GM19043 (cell line): ENCODE data around the gene CDKAL1.
"Not testable (repeated sequence)": the region's sequence is repeated elsewhere in the genome, so short reads cannot be mapped to it uniquely, and the experiment has no call there.

Source experiments
- ATAC-seq: cut with Tn5 transposase; IDR thresholded peaks from one replicate; pipeline ENCODE4 v1.9.1; 2021; ENCODE audit warnings: low read depth; ENCODE audit not compliant: unreplicated experiment

The CDKAL1 gene

DNA sequence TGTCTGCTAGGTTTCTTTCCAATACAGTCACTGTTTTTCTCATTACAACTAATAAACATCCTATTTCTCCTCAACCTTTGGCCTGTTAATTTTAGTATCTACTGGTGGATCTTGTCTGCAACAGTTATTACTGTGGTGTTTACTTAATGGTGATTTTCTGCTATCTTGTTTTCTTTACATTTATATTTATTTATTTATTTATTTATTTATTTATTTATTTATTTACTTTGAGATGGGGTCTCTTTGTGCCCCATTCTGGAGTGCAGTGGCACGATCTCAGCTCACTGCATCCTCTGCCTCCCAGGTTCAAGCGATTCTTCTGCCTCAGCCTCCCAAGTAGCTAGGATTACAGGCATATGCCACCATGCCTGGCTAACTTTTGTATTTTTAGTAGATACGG is 15.1 kb downstream of the CDKAL1 start:
- not testable (repeated sequence) for ATAC-seq

DNA sequence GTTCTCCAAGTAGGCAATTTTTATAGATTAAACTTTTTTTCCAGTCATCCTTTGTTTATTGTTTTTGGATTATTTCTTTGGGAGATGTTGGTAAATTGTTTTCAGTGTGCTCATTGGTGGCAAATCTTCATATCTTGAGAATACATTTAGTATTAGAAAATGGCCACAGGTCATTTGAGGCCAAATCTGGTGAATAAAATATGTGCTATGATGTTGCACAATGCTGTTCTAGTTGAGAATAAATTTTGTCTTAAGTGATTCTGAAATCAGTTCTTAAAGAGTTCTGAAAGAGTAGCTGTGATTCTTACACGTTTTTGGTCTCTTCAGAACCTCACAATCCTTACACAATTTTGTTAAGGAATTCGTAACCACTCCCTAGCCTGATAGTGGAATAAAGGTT is 20.1 kb downstream of the CDKAL1 start:
- no peak for ATAC-seq

DNA sequence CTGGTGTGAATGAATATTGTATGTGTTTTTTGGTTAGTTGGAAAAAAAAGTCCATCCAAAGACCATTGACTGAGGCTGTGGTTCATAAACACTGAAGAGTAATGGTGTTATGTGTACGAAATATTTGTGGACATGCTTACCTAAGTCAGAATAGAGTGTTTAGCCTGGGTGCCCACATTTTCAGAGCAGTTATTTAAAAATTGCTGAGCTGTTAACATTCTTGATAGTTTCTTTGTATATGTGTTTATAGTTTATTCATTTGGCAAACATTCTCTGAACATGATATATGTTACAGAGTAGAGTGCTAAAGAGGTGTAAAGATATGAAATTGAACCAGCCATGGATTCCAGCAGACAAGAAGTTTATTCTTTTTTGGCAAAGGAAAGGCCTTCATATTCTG is 20.6 kb downstream of the CDKAL1 start:
- no peak for ATAC-seq

DNA sequence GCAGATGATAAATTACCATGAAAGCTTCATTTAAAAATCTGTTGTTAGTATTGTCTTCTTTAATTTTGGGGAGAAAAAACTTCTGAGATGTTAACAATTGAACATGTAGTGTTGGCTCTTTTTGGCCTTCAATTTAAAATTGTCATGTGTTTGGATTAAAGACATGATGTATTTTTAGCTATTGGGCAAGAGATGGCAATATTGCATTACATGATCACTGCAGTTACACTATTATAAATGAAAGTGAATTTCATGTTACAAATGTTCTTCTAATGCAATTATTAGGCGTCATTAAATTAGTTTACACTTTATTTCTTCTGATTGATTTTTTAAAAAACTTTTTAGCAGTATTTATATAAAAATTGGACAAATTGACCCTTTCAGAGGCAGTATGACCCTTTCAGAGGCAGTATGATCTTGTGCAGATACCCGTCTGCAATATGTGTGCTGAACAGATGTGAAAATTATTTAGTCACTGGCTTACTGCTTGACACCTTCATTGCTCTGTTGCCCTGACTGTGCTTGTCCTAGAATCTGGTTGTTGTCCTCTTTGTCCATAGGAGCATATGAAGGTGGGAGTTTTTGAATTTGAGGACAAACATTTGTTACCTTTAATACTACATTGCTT is 25.8 kb downstream of the CDKAL1 start:
- ATAC-seq: no peak

DNA sequence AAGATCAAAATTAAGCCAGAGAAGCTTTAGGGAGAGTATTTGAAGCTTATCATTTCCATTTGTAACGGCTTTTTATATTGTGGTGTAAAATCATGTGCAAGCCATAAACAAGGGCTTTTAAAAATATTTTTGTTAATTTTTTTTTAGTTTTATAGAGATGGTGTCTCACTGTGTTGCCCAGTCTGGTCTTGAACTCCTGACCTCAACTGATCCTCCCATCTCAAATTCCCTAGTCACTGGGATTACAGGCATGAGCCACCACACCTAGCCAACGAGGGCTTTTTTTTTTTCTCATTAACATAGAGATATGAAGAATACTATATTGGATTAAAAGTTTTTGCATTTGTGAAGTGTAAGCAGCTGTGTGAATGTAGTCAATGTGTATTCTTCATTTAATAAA is 29.1 kb downstream of the CDKAL1 start:
- no peak for ATAC-seq

DNA sequence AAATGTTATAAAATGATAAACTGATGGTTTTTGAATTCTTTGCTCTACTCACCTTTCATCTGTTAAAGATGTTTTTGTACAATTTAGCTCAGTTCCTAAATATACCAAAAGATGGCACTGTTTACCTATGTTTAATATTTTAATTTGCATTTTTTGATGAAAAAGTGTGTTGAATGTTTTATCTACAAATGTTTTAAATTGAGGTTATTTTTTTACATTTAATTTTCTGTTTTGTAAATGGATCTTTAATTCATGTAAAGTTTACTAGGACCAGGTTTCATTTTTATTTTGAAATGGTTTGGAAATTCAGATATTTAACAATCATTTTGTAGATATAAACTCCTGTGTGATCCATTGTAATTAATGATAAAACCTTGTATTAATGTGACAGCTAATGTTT is 30.0 kb downstream of the CDKAL1 start:
- ATAC-seq: no peak

DNA sequence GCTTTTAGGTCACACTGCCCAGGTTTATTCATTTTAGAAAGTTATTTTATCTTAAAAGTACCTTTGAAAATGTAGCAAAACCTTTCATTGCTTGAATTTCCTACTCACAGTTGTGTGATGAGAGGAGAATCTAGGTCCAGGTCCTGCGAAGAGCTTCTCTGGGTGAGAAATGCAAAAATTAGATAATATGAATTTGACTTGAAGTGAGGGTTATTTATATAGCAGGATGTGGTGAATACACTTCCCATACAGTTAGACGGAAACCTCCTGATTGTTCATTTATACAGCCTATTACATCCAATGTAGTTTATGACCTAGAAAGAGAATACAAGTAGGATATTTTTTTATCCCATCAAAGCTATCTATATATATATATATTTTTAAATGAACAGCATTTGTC is 30.5 kb downstream of the CDKAL1 start:
- peak; percentile 78 for ATAC-seq

DNA sequence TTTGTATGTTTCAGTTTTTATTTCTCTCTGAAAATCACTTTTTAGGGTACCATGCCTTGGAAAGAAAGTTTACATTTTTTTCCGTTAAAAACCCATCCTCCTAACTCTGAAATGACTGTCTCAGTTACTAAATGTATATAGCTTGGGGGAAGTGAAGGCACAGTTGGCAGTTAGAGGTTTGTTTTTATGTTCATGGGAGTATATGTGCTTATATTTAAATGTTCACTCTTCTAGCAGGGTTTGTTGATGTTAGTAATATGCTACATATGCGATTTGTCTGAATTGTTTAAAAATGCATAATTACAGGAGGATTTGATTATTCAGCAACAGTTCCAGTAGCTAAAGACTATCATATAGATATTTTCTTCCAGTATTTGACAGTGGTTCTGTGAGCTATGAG is 31.1 kb downstream of the CDKAL1 start:
- ATAC-seq: peak; percentile 38

DNA sequence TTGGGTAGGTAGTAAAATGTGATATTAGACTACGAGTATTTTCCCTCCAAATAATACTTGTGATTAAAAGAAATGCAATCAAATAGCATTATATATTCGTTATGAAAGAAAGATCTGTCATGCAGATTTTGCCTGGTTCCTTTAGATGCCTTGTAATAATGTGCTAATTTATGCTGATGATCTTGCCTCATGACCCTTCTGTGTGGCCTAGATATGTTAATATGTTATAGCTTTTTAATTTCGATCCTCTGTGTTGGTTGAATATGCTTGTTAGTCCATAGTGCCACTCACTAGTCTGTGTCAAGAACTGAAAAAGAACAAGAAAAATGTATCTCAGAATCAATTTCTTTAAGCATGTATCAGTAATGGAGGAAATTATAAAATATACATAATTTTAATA is 31.9 kb downstream of the CDKAL1 start:
- ATAC-seq: no peak

DNA sequence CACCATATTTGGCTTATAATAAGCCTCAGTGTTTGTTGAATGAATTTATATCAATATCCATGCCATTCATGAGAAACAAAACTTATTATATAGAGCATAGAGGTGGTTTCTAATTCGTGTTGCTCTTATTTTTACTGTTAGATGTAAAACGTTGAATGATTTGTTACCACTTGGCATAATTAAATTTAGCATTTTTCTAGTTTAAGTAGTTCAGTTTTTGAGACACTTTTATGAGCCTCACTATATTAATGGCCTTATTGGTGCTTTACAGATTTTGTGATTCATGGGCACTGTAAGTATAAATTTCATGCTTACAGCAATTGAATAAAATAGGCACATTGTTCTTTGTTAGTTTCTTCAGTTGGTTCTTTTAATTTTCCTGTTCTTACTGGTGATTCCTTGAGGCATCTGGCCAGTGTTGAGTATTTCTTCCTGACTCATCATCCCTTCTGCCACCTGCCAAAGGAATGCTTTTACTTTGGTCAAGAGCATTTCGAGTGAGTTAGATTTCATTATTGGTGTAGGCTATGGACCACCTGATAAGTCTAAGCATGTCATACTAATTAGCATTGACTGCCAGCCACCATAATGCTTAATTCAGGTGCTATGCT is 34.8 kb downstream of the CDKAL1 start:
- ATAC-seq: no peak

DNA sequence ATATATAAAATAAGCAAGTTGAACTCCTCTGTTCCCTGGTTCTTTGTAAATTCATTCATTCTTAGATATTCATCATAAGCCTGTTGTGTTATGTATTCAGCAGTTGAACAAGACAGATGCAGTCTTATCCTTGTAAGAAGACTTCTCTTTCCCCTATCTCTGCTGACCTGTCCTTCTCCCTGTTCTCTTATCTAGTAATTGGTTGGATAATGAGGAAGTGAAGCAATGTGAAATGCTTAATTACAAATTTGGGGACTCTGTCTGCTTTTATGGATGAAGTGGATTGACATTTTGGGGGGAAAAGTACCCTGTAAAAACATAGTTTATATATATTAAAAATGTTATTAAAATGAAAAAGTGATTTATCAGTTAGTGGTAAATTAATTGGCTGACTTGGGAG is 37.0 kb downstream of the CDKAL1 start:
- ATAC-seq: no peak

DNA sequence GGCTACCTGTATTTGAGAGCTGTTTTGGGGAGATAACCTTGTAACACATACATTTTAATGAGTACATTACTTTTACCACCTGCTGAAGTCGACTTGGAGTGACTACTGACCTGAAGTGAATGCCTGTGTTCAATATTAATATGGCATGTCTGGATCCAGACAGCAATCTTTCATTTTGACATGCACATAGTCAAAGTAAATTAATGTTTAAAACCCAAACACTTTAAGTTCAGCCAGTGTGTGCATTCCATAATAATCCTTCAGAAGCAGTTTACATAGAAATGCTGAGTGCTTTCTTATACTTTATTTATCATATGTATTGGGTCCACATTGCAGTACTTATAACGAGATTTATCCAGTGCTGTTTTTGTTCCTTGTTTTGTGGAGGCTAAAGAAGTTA is 38.0 kb downstream of the CDKAL1 start:
- ATAC-seq: no peak

DNA sequence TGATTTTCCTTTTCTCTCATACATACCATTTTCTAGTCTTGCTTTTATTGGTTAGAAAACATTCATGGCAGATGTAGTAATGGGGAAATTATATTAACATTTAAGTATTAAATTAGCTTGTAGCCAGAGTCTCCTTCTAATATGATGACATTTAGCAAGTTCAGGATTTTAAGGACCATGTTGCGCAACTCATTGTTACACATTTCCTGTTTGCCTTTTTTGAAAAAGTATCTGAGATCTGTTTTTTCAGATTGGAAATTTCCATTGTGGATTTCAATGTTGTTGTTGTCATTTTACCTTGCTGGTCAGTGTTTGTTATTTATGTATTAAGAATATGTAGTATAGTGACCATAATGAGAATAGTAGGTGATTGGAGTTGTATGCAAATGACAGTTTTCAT is 38.7 kb downstream of the CDKAL1 start:
- ATAC-seq: no peak

DNA sequence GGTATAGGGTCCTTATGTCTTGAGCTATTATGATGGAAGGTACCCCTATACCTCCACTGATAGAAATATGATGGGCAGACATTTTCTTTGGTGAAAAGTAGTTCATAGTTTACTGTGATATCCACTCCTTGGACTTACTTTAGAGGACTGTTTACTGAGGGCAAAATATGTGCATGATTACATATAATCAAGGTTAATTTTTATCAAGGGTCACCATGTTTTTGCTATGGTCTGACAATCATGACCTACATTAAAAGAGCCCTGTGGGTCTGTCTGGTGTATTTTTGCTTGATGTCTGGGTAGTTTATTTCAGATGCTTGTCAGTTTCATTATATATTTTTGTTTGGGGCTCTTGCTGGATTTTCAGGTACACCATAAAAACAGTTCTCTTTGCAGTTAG is 40.1 kb downstream of the CDKAL1 start:
- ATAC-seq: no peak

DNA sequence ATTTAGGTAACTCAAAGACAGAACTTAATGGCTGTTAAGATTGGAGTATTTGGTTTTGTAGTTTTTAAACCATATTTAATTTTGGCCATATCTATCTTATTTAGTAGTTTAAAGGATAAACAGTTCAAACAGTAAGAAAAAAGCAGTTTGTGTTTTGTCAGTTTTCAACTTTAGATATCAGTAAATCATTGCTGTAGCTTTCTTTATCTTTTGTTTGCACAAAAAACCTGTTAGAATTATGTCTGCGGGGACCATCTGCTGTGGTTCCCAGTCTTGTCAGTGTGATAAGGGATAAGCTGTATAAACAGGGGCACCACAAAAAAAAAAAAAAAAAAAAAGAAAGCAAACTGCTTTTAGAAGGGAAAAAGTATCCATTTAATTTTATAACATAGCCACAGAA is 40.9 kb downstream of the CDKAL1 start:
- ATAC-seq: no peak

DNA sequence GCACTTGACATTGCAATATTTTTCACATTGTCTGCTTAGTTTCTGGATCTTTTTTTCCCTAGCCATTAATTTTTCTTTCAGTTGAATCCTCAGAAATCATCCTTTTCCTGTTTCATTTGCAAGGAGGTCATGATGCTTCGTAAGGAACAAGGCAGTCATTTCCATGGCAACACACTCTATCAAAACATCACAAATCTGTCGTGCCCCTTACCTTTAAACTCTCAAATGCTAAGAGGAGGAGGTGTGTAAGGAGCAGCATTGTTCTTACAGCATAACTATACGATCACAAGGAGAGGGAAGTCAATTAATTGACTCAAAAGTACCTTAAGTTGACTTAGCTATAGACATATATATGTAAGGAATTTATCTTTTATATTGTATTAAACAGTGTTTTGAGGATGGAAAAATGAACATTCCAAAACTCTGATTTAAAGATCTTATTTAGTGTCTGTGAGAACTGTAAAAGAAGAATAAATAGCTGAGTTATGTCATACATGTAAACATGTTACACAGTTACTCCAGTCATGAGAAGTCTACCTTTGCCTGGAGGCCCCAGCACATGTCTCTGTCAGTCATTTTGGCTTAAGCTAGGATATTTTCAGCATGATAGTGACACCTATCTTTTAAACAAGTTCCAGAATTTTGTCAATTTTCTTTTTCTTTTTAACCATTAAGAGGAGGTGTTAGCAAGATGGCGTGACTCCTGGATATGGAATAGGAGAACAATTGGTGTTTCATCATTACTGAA is 41.6 kb downstream of the CDKAL1 start:
- no peak for ATAC-seq

DNA sequence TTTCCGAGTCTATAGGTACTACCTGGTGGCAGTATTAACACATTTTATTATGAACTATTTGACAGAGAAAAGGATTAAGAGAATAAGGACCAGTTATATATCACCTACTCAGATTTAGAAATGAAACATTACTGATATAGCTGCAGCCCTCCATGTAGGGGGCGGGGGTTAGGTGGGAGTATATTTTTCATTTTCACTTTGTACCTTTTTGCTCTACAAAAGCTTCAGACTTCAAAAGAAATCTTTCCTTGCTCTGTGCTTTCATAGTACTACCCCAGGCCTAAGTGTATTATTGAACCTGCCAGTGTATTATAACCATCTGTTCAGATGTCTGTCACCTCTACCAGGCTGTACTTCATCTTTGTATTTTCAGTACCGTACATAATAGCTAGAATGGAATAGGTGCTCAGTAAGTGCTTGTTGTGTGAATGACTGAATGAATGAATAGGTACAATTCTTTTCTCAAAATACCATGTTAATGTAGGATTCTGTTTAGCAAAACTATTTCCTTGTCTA is 43.0 kb downstream of the CDKAL1 start:
- ATAC-seq: no peak

DNA sequence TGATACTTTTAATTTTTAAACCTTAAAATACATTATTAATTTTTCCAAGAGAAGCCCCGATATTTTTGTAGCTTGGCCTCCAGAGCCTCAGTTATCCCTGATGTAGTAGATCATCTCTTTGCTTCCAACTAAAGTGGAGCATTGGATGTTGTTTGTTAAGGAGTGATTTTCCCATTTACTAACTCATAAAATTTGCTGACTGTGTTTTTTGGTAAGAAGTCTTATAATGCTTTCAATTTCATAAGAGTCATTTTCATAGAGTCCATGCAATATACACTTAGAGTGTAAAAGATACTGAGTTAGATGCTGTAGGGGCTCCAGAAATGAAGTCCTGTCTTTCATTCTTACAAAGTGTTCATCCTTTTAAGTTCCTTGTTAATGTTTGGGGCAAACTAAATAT is 46.8 kb downstream of the CDKAL1 start:
- no peak for ATAC-seq

DNA sequence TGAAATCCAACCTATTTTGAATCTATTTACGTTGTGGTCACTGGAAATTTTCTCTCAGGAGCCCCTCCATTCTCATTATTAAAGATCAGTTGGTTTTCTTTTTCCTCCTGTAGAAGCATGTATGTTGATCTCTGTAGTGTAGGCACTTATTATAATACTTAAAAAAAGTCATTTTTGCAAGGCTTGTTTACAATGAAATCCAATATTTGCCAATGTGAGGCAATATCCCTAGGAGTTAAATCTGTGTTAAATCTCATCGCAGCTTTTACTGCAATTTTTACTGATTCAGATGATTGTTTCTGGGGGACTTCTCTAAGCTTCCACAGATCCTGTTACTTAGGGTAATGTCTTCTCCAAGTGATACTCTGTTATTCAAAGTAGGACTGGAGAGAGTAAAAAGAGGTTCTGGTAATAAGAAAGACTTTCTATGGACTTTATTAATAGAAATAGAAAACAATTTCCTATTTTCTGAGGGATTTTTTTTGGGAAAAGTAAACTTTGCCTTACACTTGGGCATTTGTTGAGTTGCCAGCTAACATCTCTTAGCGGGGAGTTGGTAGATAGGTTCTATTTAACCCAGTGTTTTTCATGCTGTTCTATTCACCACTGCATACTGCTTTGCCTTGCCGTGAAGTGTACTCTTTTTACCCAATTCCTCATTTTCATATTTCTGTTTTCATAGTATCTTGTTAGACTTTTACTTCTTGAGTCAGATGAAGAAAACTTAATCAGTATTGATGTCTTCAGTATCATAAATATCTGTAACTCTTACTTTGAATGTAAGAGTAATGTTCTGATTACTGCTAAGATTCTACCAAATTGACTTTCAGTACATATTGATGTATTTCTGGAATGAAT is 48.6 kb downstream of the CDKAL1 start:
- ATAC-seq: no peak

DNA sequence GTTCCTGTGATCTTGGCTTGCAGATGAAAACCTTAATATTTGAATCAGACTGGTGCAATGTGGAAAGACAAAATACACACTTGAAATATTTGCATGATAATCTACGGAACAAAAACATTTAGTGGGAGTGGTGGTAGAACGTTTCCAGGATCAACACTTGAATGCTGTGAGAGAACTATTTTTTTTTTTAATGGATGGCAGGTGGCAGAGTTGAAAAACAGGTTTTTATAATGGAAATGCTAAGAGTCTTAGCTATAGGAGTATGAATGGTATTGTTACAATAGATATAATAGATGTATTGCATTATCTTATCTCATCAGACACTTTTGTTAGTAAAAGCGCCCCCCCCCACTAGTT is 49.2 kb downstream of the CDKAL1 start:
- ATAC-seq: no peak

DNA sequence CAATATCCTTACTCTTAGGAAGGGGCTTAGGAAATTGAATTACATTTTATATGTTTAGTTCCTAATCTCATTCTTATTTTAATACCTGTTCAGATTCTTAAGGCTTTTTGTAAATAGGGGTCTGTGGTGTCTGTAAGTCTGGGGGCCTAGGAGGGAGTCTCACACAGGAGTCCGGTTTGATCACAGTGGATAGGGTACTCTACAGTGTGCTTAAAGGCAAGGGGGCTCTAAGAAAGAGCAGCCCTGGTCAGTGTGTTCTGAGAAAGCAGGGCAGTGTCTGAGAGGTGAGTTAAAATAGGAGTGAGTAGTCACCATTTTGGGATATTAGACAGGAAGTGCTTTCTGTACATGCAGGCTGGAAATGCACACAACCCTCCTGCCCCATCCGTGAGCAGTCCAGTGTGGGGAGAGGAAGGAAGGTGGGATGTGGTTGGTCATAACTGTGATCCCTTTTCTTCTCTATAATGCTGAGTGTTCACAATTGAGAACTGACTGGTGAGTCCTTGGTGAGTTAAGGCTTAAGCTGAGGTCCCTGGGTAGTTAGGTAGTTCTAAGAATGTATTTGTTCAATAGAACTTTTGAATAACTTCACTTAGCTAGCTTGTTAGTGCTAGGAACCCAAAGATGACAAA is 50.0 kb downstream of the CDKAL1 start:
- no peak for ATAC-seq
